OCI-LY3 (cell line): ENCODE results near the gene SLC8A1.

Source experiments
- H2AFZ ChIP-seq: fragments of 200-600, 300-600 bp; shearing (Covaris generic); 2 replicates; pipeline ENCODE4 v1.6.0; 2014; ENCODE audit warnings: antibody characterized with exemption, low read depth, low read length
- H3K27ac ChIP-seq: fragments of 200-600, 300-600 bp; sonication (generic); 2 replicates; pipeline ENCODE4 v1.5.1; 2014; ENCODE audit warnings: mild to moderate bottlenecking, low read length, moderate library complexity, mixed read lengths
- H3K27me3 ChIP-seq: fragments of 200-600, 300-600 bp; sonication (generic); 2 replicates; pipeline ENCODE4 v1.6.1; 2014; ENCODE audit warnings: low read depth, low read length, mixed read lengths
- H3K36me3 ChIP-seq: fragments of 200-600, 300-600 bp; sonication (generic); replicated peaks from 2 replicates; pipeline ENCODE3; 2014; ENCODE audit warnings: low read depth, low read length, mixed read lengths
- H3K4me1 ChIP-seq: fragments of 300-600, 200-600 bp; sonication (generic); 2 replicates; pipeline ENCODE4 v1.6.1; 2014; ENCODE audit warnings: low read length, mixed read lengths
- H3K4me2 ChIP-seq: fragments of 200-600, 300-600 bp; sonication (generic); 2 replicates; pipeline ENCODE4 v1.6.1; 2014; ENCODE audit warnings: low read length, mixed read lengths
- H3K4me3 ChIP-seq: fragments of 300-600, 200-600 bp; sonication (generic); 2 replicates; pipeline ENCODE4 v1.5.1; 2014; ENCODE audit warnings: antibody characterized with exemption, mild to moderate bottlenecking, low read length, moderate library complexity
- H3K79me2 ChIP-seq: fragments of 300-600, 200-600 bp; shearing (Covaris generic); 2 replicates; pipeline ENCODE4 v1.6.1; 2014; ENCODE audit warnings: mild to moderate bottlenecking, low read length, mixed read lengths
- H3K9ac ChIP-seq: fragments of 300-600, 200-600 bp; shearing (Covaris generic); 2 replicates; pipeline ENCODE4 v1.6.0; 2014; ENCODE audit warnings: mild to moderate bottlenecking, low read length, moderate library complexity
- H3K9me3 ChIP-seq: fragments of 200-600, 300-600 bp; shearing (Covaris generic); 2 replicates; pipeline ENCODE4 v1.6.1; 2014; ENCODE audit warnings: low read length, mixed read lengths; ENCODE audit not compliant: insufficient read depth
- H4K20me1 ChIP-seq: fragments of 200-600, 300-600 bp; sonication (generic); 2 replicates; pipeline ENCODE4 v1.6.1; 2016; ENCODE audit warnings: low read length, mixed read lengths; ENCODE audit not compliant: insufficient read depth
- CTCF ChIP-seq: fragments of 200-600, 300-600 bp; sonication (generic); IDR thresholded peaks from 2 replicates; pipeline ENCODE4 v1.5.1; 2014; ENCODE audit warnings: antibody characterized with exemption, low read length, low read depth
- EZH2phosphoT487 ChIP-seq: fragments of 200-600 bp; shearing (Covaris generic); IDR thresholded peaks from 2 replicates; pipeline ENCODE4 v1.6.1; 2018; ENCODE audit warnings: antibody characterized with exemption, mixed run types, low read depth

The SLC8A1 gene

GRCh38 chr2:40256649-40257048, 195.2 kb downstream of the SLC8A1 start:
- Histone ChIP-seq H3K27me3 (no peaks in the 10 kb centered on the region), H3K4me2 (no peak overlapping the region), H3K9ac (no peak overlapping the region), H3K4me1 (peaks cover 10% of the 10 kb centered on the region), H4K20me1 (no peaks in the 10 kb centered on the region), H2AFZ (no peak overlapping the region), H3K4me3 (no peak overlapping the region), H3K27ac (no peak overlapping the region), H3K79me2 (no peaks in the 10 kb centered on the region), H3K36me3 (no peaks in the 10 kb centered on the region), H3K9me3 (no peaks in the 10 kb centered on the region)
- no peak for TF ChIP-seq CTCF
- no peak for TF ChIP-seq EZH2phosphoT487

GRCh38 chr2:40256008-40256407, 195.9 kb downstream of the SLC8A1 start:
- H3K9me3 ChIP-seq = no peaks in the 10 kb centered on the region
- no peaks in the 10 kb centered on the region for H3K36me3 ChIP-seq
- no peak overlapping the region for H3K4me3 ChIP-seq
- H3K4me1 ChIP-seq = peaks cover 10% of the 10 kb centered on the region
- no peaks in the 10 kb centered on the region for H3K27me3 ChIP-seq
- no peaks in the 10 kb centered on the region for H3K79me2 ChIP-seq
- H2AFZ ChIP-seq = no peak overlapping the region
- H4K20me1 ChIP-seq = no peaks in the 10 kb centered on the region
- no peak overlapping the region for H3K4me2 ChIP-seq
- no peak overlapping the region for H3K9ac ChIP-seq
- H3K27ac ChIP-seq = no peak overlapping the region
- TF ChIP-seq EZH2phosphoT487 = no peak
- TF ChIP-seq CTCF = no peak

- no peaks in the 10 kb centered on the region for H4K20me1 ChIP-seq
- H3K9ac ChIP-seq = no peak overlapping the region
- H3K79me2 ChIP-seq = no peaks in the 10 kb centered on the region
- no peak overlapping the region for H3K4me2 ChIP-seq
- no peak overlapping the region for H3K4me3 ChIP-seq
- H3K27ac ChIP-seq = no peak overlapping the region
- no peaks in the 10 kb centered on the region for H3K27me3 ChIP-seq
- H3K36me3 ChIP-seq = no peaks in the 10 kb centered on the region
- TF ChIP-seq EZH2phosphoT487 = no peak
- no peak for TF ChIP-seq CTCF
- H3K4me1 ChIP-seq = peaks cover under 1% of the 10 kb centered on the region; the same call in 1 of the 2 replicates
- H3K9me3 ChIP-seq = no peaks in the 10 kb centered on the region
- no peak overlapping the region for H2AFZ ChIP-seq
Measured at GRCh38 chr2:40255103-40255502, 196.8 kb downstream of the SLC8A1 start.

GRCh38 chr2:40254611-40255010, 197.3 kb downstream of the SLC8A1 start:
- Histone ChIP-seq H3K27ac (no peak overlapping the region), H3K9ac (no peak overlapping the region), H3K4me3 (no peak overlapping the region), H3K36me3 (no peaks in the 10 kb centered on the region), H3K4me2 (no peak overlapping the region), H4K20me1 (no peaks in the 10 kb centered on the region), H3K4me1 (no peaks in the 10 kb centered on the region), H3K79me2 (no peaks in the 10 kb centered on the region), H3K27me3 (no peaks in the 10 kb centered on the region), H2AFZ (no peak overlapping the region), H3K9me3 (no peaks in the 10 kb centered on the region)
- TF ChIP-seq CTCF (no peak), EZH2phosphoT487 (no peak)
